SJSA1 (cell line): ENCODE data around the gene RSPRY1. TPM values are rescaled to one million over a fixed set of nuclear protein-coding genes. Genes with fewer than 3 reads are reported as not detected.
"Not testable (repeated sequence)": the region's sequence is repeated elsewhere in the genome, so short reads cannot be mapped to it uniquely, and the experiment has no call there.

Experiments
- DNase-seq, 2 experiments: peaks; one replicate each; pipeline ENCODE4 v3.0.0-alpha.2; 2015 to 2020; ENCODE audit warnings: low spot score in 2 of 2, low read depth in 1 of 2
- H3K27ac ChIP-seq: fragments of 250-450 bp; sonication (Bioruptor Pico); 2 replicates; pipeline ENCODE4 v1.5.1; 2020; ENCODE audit warnings: mild to moderate bottlenecking, moderate library complexity
- H3K27me3 ChIP-seq: fragments of 250-450 bp; sonication (Bioruptor Pico); replicated peaks from 2 replicates; pipeline ENCODE4 v1.5.1; 2020; ENCODE audit warnings: mild to moderate bottlenecking, moderate library complexity
- H3K36me3 ChIP-seq: fragments of 250-450 bp; sonication (Bioruptor Pico); 2 replicates; pipeline ENCODE4 v1.5.1; 2020; ENCODE audit warnings: mild to moderate bottlenecking
- H3K4me1 ChIP-seq: fragments of 250-450 bp; sonication (Bioruptor Pico); replicated peaks from 2 replicates; pipeline ENCODE4 v1.6.1; 2021; ENCODE audit warnings: mild to moderate bottlenecking
- H3K4me3 ChIP-seq: fragments of 250-450 bp; sonication (Bioruptor Pico); 2 replicates; pipeline ENCODE4 v1.5.1; 2020; ENCODE audit warnings: mild to moderate bottlenecking
- H3K9me3 ChIP-seq: fragments of 250-450 bp; sonication (Bioruptor Pico); replicated peaks from 2 replicates; pipeline ENCODE4 v1.5.1; 2020; ENCODE audit warnings: mild to moderate bottlenecking
- total RNA-seq: library from RNA; depleted of rRNA; stranded (reverse); fragments of >200 nt; shearing (Covaris generic); gene quantifications from 2 replicates; pipeline ENCODE4 v1.2.3, GENCODE V29; 2014

The RSPRY1 gene
- total RNA-seq, 1 experiment from 2014 or later: 40.2 TPM

- H3K27ac ChIP-seq, H3K4me1 ChIP-seq, DNase-seq, H3K4me3 ChIP-seq, H3K27me3 ChIP-seq, H3K9me3 ChIP-seq: not testable (repeated sequence)
- peaks cover 38% of the 10 kb centered on the region for H3K36me3 ChIP-seq
These were observed 14.8 kb downstream of the RSPRY1 start for GRCh38 chr16:57200926-57201325.

- no peak for DNase-seq
- no peak overlapping the region for H3K27ac ChIP-seq
- H3K27me3 ChIP-seq: no peaks in the 10 kb centered on the region
- H3K4me3 ChIP-seq: no peak overlapping the region
- H3K4me1 ChIP-seq: no peaks in the 10 kb centered on the region
- no peaks in the 10 kb centered on the region for H3K9me3 ChIP-seq
- H3K36me3 ChIP-seq: peaks cover 39% of the 10 kb centered on the region
These were observed 16.2 kb downstream of the RSPRY1 start for GRCh38 chr16:57202095-57202886.

- no peaks in the 10 kb centered on the region for H3K4me1 ChIP-seq
- no peak for DNase-seq
- no peaks in the 10 kb centered on the region for H3K27me3 ChIP-seq
These were observed 17.3 kb downstream of the RSPRY1 start for GRCh38 chr16:57203451-57203850.

GRCh38 chr16:57204675-57205074 lies 18.5 kb downstream of the RSPRY1 start:
- DNase-seq: no peak
- Histone ChIP-seq H3K36me3 (peaks cover 51% of the 10 kb centered on the region), H3K9me3 (no peaks in the 10 kb centered on the region), H3K4me3 (no peak overlapping the region), H3K27ac (no peak overlapping the region), H3K4me1 (no peaks in the 10 kb centered on the region), H3K27me3 (no peaks in the 10 kb centered on the region)

More at GRCh38 chr16:57203451-57203850, 17.3 kb downstream of the RSPRY1 start:
- Histone ChIP-seq H3K27ac (no peak overlapping the region), H3K9me3 (no peaks in the 10 kb centered on the region), H3K36me3 (peaks cover 42% of the 10 kb centered on the region), H3K4me3 (no peak overlapping the region)

- Histone ChIP-seq H3K27me3 (no peaks in the 10 kb centered on the region), H3K9me3 (no peaks in the 10 kb centered on the region), H3K4me1 (no peaks in the 10 kb centered on the region), H3K36me3 (peaks cover 74% of the 10 kb centered on the region), H3K4me3 (no peak overlapping the region), H3K27ac (no peak overlapping the region)
- DNase-seq: no peak
These were observed 22.8 kb downstream of the RSPRY1 start for GRCh38 chr16:57208926-57209325.

- Histone ChIP-seq H3K4me3 (no peak overlapping the region), H3K4me1 (no peaks in the 10 kb centered on the region), H3K9me3 (no peaks in the 10 kb centered on the region), H3K27ac (no peak overlapping the region), H3K27me3 (no peaks in the 10 kb centered on the region), H3K36me3 (peaks cover 78% of the 10 kb centered on the region)
- DNase-seq: no peak
These were observed 23.7 kb downstream of the RSPRY1 start for GRCh38 chr16:57209780-57210179.

- no peak for DNase-seq
- Histone ChIP-seq H3K4me3 (no peak overlapping the region), H3K36me3 (peaks cover 81% of the 10 kb centered on the region), H3K27ac (no peak overlapping the region), H3K9me3 (no peaks in the 10 kb centered on the region; the same call in 1 of the 2 replicates), H3K4me1 (no peaks in the 10 kb centered on the region), H3K27me3 (no peaks in the 10 kb centered on the region)
These were observed 27.3 kb downstream of the RSPRY1 start for GRCh38 chr16:57213462-57213861.

- Histone ChIP-seq H3K9me3 (no peaks in the 10 kb centered on the region; the same call in 1 of the 2 replicates), H3K27ac (no peak overlapping the region), H3K36me3 (peaks cover 90% of the 10 kb centered on the region), H3K4me3 (no peak overlapping the region), H3K4me1 (no peaks in the 10 kb centered on the region), H3K27me3 (no peaks in the 10 kb centered on the region)
- no peak for DNase-seq
These were observed 30.8 kb downstream of the RSPRY1 start for GRCh38 chr16:57216968-57217367.

GRCh38 chr16:57223057-57223456 lies 36.9 kb downstream of the RSPRY1 start:
- H3K4me3 ChIP-seq: no peak overlapping the region
- no peaks in the 10 kb centered on the region for H3K27me3 ChIP-seq
- H3K27ac ChIP-seq: no peak overlapping the region
- no peaks in the 10 kb centered on the region for H3K9me3 ChIP-seq
- no peaks in the 10 kb centered on the region for H3K4me1 ChIP-seq
- no peak for DNase-seq
- peaks cover 92% of the 10 kb centered on the region for H3K36me3 ChIP-seq

GRCh38 chr16:57224651-57225335 lies 38.7 kb downstream of the RSPRY1 start:
- DNase-seq: no peak
- H3K4me1 ChIP-seq: no peaks in the 10 kb centered on the region
- no peaks in the 10 kb centered on the region for H3K27me3 ChIP-seq
- H3K4me3 ChIP-seq: no peak overlapping the region
- no peak overlapping the region for H3K27ac ChIP-seq
- peaks cover 88% of the 10 kb centered on the region for H3K36me3 ChIP-seq
- no peaks in the 10 kb centered on the region for H3K9me3 ChIP-seq

GRCh38 chr16:57225978-57226377 lies 39.8 kb downstream of the RSPRY1 start:
- no peaks in the 10 kb centered on the region for H3K9me3 ChIP-seq
- no peak overlapping the region for H3K4me3 ChIP-seq
- H3K4me1 ChIP-seq: no peaks in the 10 kb centered on the region
- peaks cover 91% of the 10 kb centered on the region for H3K36me3 ChIP-seq
- DNase-seq: no peak
- H3K27me3 ChIP-seq: no peaks in the 10 kb centered on the region
- no peak overlapping the region for H3K27ac ChIP-seq

- H3K27ac ChIP-seq: no peak overlapping the region
These were observed 40.8 kb downstream of the RSPRY1 start for GRCh38 chr16:57226701-57227621.

GRCh38 chr16:57229079-57229478 lies 43.0 kb downstream of the RSPRY1 start:
- Histone ChIP-seq H3K4me1 (no peaks in the 10 kb centered on the region), H3K27ac (no peak overlapping the region), H3K4me3 (no peak overlapping the region), H3K27me3 (no peaks in the 10 kb centered on the region), H3K36me3 (peaks cover 91% of the 10 kb centered on the region), H3K9me3 (no peaks in the 10 kb centered on the region)
- DNase-seq: no peak

More at GRCh38 chr16:57226701-57227621, 40.8 kb downstream of the RSPRY1 start:
- Histone ChIP-seq H3K27me3 (no peaks in the 10 kb centered on the region), H3K4me3 (no peak overlapping the region), H3K9me3 (no peaks in the 10 kb centered on the region), H3K4me1 (no peaks in the 10 kb centered on the region), H3K36me3 (peaks cover 91% of the 10 kb centered on the region)
- no peak for DNase-seq
